GM18511 (cell line): ENCODE results near the gene TUBB4B.
"Not testable (repeated sequence)": the region's sequence is repeated elsewhere in the genome, so short reads cannot be mapped to it uniquely, and the experiment has no call there.

Source experiments
- ATAC-seq: cut with Tn5 transposase; IDR thresholded peaks from one replicate; pipeline ENCODE4 v1.9.1; 2021; ENCODE audit warnings: mild to moderate bottlenecking, moderate library complexity; ENCODE audit not compliant: unreplicated experiment

TUBB4B gene

DNA sequence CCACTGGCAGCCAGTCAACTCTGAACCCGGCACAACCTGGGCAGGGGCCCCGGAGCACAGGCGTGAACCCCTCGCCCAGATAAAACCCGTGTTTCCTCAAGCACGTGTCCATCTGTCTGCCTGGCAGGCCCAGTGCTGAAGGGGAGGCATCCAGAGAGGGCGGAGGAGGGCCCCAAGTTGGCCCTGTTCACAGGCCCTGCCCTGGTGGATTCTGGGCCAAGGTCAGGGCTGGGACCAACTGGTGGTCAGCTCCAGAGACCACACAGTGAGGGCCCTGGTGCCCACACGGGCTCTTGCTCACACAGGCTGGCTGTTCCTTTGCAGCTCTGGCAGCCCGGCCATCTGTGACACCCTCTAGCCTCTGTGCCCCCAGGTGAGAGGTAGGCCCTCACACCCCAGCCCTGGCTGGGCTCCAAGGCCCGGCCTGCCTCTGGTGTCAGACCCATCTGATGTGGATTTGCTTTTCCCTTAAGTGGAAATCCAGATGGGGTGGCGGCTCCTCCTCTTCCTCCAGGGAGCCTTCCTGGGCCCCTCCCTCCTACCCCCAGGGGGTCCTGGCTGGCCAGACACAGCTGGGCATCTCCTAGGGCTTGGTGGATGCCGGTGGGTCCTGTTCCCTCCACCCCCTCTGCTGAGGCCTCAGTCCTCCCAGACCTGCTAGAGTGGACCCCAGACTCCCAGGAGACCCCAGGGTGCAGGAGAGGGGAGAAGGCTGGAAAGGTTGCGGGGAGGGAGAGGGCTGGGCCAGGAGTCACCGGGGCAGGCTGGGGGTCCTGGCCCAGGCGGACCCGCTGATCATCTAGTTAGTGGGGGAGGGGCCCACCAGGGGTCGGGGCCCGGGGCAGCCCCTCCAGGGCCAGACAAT is 9.5 kb downstream of the TUBB4B start:
- ATAC-seq = no peak

- ATAC-seq = no peak
These were observed 10.0 kb downstream of the TUBB4B start, which contains the start of gene STPG3 for GRCh38 chr9:137251194-137251461. TSS of gene STPG3 (plus strand) at chr9:137251286. CDS start at chr9:137251287, 1 bp downstream.

GRCh38 chr9:137251490-137252268 is 10.6 kb downstream of the TUBB4B start:
- no peak for ATAC-seq

DNA sequence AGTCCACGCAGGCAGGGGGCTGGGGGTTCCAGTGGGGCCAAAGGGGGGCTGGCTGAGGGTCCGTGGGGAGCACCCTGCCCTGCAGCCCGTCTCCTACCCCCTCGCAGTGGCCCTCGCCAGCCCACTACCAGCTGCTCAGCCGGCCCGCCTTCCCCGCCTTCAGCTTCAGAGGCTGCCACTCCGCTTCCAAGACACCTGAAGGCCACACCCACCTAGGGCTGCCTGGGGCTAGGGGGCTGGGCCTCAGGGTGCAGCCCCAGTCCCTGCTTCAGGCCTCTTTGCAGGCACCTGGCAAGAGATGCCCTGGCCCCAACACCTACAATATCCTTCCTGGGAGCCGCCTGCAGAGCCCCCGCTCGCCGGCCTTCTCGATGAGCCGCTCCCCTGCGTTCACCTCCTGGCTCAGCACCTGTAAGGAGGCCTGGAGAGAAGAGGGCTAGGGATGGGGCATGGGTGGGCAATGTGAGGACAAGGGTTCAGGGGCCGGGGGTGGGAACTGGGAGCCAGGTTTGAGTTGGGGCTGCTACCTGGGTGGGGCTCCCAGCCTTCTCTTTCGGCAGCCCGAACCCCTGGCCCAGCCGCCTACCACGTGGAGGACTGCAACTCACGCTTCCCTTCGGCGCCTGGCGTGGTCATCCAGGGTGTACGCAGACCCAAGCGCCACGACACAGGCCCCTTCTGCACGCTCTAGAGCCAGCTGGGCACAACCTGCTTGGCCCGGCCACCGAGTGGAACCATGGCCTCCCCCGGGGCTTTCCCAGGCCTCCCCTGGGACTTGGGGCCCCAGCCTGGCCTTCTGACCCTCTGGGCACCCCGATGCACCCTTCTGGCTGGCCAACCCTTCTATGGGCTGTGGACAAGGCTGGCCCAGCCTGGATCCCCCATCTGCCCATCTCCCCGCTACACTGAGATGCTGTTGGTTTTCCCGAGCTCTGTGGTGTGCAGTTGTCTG is 11.7 kb downstream of the TUBB4B start:
- no peak for ATAC-seq

DNA sequence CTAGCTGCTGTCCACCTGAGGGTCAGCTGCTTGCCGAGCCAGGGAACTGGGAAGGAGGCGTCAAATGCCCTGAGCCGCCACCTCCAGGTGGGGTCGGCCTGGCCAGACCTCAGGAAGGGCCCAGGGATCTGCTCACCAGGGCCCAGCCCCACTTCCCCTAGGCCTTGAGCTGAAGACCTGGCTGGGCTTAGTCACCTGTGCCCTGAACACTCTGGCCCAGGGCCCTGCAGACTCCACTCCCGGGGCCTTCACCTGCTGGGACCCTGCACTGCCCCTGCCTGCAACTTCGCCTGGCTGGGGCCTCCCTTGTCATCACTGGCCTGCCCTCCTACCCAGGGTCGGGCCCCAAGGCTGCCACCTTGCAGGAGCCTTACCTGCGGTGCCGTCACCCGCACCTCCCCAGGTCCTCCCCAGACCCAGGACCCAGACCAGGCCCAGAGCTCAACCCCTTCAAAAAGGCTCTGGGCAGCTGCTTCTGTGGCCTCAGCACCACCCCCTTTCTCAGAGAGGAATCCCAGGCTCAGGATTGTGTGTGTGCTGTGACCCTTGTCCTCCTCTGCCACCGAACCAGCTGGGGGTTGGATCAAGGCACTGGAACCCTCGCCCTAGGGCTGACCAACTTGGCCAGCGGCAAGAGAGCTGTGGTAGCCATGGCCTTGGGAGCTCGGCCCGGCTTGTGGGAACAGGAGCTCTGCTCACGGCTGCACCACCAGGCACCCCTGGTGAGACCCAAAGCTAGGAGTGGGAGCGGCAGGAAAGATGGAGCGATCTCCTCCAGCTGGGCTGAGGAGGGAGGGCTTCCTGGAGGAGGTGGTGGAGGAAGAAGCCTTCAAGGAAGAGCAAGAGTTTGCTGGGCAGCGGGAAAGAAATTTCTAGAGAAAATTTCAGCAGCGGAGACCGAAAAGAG is 12.9 kb downstream of the TUBB4B start:
- ATAC-seq = no peak

- peak; percentile 78 for ATAC-seq
These were observed 13.7 kb downstream of the TUBB4B start, which contains the start of gene NELFB for GRCh38 chr9:137254624-137255447. TSS of gene NELFB (plus strand) at chr9:137255327.

DNA sequence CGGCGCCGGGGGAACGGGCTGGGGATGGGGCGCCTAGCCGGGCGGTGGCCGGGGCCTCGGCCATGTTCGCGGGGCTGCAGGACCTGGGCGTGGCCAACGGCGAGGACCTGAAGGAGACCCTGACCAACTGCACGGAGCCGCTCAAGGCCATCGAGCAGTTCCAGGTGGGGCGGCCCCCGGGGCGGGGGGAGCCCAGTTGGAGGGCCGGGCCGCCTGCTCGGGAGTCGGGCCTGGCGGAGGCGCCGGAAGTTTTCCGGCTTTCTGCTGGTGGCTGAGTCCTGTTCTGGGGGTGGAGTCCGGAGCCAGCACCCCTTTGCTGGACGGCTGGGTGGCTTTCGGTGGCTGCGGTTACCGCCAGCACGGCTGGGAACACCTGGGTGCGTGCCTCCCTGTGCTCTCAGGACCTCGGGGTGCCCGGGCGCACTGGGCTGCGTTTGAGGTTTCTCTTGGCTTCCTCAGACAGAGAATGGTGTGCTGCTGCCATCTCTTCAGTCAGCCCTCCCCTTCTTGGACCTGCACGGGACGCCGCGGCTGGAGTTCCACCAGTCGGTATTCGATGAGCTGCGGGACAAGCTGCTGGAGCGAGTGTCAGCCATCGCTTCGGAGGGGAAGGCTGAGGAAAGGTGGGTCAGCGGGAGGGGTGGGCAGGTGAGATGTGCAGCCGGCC is 14.5 kb downstream of the TUBB4B start:
- peak; percentile 41 for ATAC-seq

DNA sequence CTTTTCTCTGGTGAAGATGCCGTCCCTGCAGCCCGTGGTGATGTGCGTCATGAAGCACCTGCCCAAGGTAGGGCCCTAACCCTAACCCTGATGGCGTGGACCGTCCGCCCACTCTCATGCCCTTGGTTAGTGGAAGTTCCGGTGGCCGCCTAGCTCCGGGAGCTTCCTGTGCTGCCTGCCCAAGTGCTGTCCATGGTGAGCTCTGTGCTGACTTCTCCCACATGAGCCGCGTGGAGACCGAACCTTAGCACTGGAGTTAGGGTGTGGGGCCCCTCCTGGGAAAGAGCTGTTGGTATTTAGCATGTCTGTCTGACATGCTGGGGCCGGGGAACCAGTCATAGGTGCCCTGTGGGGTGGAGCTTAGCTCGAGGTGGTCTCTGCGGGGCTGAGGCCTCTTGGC is 15.3 kb downstream of the TUBB4B start:
- no peak for ATAC-seq

DNA sequence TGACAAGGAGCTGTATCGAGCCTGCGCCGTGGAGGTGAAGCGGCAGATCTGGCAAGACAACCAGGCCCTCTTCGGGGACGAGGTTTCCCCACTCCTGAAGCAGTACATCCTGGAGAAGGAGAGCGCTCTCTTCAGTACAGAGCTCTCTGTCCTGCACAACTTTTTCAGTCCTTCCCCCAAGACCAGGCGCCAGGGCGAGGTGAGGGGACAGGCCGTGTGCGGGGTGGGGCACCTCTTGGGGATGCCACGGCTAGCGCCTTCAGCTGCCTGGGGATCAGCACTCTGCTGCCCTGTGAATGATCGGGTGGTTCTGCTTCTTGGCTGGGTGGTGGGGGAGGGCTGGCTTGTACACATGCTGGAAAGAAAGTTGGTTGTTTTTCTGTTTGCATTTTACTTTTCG is 15.8 kb downstream of the TUBB4B start:
- ATAC-seq = no peak

DNA sequence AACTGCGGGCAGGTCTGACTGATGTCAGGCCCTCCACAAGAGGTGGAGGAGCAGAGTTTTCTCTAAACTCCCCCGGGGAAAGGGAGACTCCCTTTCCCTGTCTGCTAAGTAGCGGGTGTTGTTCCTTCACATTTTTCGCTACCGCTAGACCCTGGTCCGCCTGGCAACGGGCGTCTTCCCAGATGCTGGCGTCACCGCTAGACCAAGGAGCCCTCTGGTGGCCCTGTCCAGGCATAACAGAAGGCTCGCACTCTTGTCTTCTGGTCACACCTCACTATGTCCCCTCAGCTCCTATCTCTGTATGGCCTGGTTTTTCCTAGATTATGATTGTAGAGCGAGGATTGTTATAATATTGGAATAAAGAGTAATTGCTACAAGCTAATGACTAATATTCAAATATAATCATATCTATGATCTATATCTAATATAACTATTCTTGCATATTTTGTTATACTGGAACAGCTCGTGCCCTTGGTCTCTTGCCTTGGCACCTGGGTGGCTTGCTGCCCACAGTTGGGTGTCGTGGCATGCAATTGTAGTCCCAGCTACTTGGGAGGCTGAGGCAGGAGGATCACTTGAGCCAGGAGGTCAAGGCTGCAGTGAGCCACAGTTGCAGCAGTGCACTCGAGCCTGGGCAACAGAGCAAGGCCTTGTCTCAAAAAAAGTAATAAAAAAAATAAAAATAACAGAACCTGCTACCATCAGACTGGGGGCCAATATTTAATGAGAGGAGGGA is 21.3 kb downstream of the TUBB4B start:
- ATAC-seq = not testable (repeated sequence)

GRCh38 chr9:137262909-137263285 is 21.8 kb downstream of the TUBB4B start:
- ATAC-seq = no peak

- ATAC-seq = no peak
These were observed 22.4 kb downstream of the TUBB4B start for GRCh38 chr9:137263506-137263905.

- no peak for ATAC-seq
These were observed 23.0 kb downstream of the TUBB4B start for GRCh38 chr9:137264067-137264466.

GRCh38 chr9:137265496-137266161 is 24.5 kb downstream of the TUBB4B start:
- ATAC-seq = no peak

DNA sequence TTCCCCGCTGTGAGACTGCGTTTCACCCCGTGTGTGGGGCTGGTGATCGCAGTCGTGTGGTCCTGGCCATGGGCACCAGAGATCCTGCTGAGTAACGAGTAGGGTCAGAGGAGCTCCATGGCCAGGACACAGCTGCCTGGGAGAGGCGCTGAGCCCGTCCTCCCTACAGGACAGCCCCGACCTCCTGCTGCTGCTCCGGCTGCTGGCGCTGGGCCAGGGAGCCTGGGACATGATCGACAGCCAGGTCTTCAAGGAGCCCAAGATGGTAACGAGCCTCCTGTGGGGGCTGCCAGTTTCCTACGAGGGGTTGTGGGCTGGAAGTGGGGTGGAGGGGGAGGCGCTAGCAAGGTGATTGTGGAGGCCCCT is 25.1 kb downstream of the TUBB4B start:
- no peak for ATAC-seq

GRCh38 chr9:137266585-137267453 is 25.7 kb downstream of the TUBB4B start:
- ATAC-seq = no peak
